HUES64 (cell line): Measurements from ENCODE around the gene SPATA13.

Experiments
- H3K27ac ChIP-seq: 2 replicates; pipeline ENCODE4 v1.7.0; 2013; ENCODE audit warnings: low read depth, low read length, inconsistent platforms
- H3K27me3 ChIP-seq: 2 replicates; pipeline ENCODE4 v1.6.1; 2013; ENCODE audit warnings: mild to moderate bottlenecking, low read length; ENCODE audit not compliant: insufficient read depth
- H3K36me3 ChIP-seq: 2 replicates; pipeline ENCODE4 v1.6.1; 2013; ENCODE audit warnings: mild to moderate bottlenecking, low read length; ENCODE audit not compliant: insufficient read depth
- H3K4me1 ChIP-seq: 2 replicates; pipeline ENCODE4 v1.6.1; 2013; ENCODE audit warnings: mild to moderate bottlenecking, low read length, moderate library complexity; ENCODE audit not compliant: insufficient read depth
- H3K4me3 ChIP-seq: 2 replicates; pipeline ENCODE4 v1.5.1; 2013; ENCODE audit warnings: mild to moderate bottlenecking, low read length, moderate library complexity
- H3K9ac ChIP-seq: 2 replicates; pipeline ENCODE4 v1.6.1; 2013; ENCODE audit warnings: mild to moderate bottlenecking, low read depth, low read length
- H3K9me3 ChIP-seq: 2 replicates; pipeline ENCODE4 v1.6.1; 2013; ENCODE audit warnings: low read depth, low read length; ENCODE audit not compliant: insufficient read depth
- WGBS: fragments of 150-250, 120-280 bp; methylation state at CpG from one replicate; pipeline ENCODE4 v1.1.7; 2013; ENCODE audit warnings: missing lambda C conversion rate; 5-methylcytosine and 5-hydroxymethylcytosine counted together

Gene SPATA13

DNA sequence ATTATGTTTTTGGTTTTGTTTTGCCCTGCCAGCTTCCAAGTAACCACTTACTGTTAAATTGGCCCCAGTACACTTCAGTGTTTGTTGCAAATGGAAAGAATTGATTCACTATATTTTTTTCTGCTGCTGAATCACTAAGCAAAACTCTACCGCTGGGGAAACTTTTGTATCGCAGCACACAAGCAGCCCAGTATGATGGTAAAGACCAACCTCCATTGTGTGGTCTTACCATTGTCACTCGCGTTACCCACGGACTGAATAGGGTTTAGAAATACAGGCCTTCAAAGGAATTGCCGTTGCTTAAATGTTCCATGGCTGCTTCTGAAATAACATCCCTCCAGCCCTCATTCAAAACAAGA lies 7.9 kb downstream of the SPATA13 start:
- Histone ChIP-seq H3K27ac (no peak overlapping the region), H3K27me3 (no peaks in the 10 kb centered on the region), H3K9me3 (no peaks in the 10 kb centered on the region), H3K4me1 (peaks cover 18% of the 10 kb centered on the region), H3K9ac (no peak overlapping the region), H3K36me3 (peaks cover 32% of the 10 kb centered on the region), H3K4me3 (no peak overlapping the region)
- WGBS, result 66% methylated on average over 6 of the region's 6 CpGs

DNA sequence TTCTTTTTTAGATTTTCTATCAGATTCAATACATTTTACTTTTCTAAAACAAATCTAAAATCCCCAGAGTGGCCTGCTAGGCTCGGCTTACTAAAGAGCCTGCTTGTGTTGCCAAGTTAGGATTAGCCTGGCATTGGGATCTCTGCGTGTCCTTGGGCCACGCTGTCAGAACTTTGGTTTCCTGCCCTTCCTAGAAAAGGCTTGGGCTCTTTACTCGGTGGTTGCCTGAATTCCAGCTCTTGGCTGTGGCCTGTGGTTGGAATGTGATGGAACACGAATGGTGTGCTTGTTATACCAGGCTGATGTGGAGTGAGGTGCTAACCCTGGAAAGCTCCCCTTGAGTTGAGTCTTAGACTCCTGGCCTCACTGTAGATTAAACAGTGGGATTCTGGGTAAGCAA lies 8.5 kb downstream of the SPATA13 start:
- H3K9ac ChIP-seq, result no peak overlapping the region
- H3K36me3 ChIP-seq, result peaks cover 32% of the 10 kb centered on the region
- H3K4me1 ChIP-seq, result peaks cover 12% of the 10 kb centered on the region
- no peak overlapping the region for H3K4me3 ChIP-seq
- no peaks in the 10 kb centered on the region for H3K27me3 ChIP-seq
- 92% methylated on average over 5 of the region's 5 CpGs for WGBS
- no peaks in the 10 kb centered on the region for H3K9me3 ChIP-seq
- no peak overlapping the region for H3K27ac ChIP-seq

DNA sequence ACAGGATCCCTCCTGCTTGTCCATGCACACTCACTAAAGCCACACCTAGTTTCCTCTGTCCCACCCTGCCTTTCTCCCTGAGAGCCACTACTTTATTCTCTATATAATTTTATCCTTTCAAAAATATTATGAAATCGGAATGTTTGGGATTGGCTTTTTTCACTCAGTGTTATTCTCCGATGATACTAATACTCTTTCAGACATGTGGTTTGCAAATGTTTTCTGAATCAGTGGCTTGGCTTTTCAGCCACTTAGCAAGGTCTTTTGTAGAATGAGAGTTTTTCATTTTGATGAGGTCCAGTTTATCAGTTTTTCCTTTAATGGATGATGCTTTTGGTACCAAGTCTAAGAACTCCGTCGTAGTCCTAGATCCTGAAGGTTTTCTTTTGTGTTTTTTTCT lies 11.6 kb downstream of the SPATA13 start:
- Histone ChIP-seq H3K27ac (no peak overlapping the region), H3K4me3 (no peak overlapping the region), H3K27me3 (no peaks in the 10 kb centered on the region), H3K36me3 (peaks cover 9% of the 10 kb centered on the region; the same call in 1 of the 2 replicates), H3K4me1 (peaks cover 18% of the 10 kb centered on the region), H3K9me3 (no peaks in the 10 kb centered on the region), H3K9ac (no peak overlapping the region)
- 95% methylated on average over 4 of the region's 4 CpGs for WGBS

DNA sequence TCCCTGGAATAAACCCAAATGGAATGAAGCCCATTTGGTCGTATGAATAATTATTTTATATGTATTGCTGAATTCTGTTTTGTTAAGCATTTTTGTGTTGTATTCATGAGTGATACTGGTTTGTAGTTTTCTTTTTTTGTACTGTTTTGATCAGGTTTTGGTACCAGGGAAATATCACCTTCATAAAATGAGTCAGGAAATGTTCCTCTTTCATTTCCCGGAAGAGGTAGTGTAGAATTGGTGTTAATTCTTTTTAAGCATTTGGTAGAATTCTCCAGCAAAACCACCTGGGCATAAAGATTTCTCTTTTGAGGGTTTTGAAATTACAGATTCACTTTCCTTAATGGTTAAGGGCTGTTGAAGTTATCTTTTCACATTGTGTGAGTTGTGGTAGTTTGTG lies 13.3 kb downstream of the SPATA13 start:
- WGBS, result 78% methylated on average over 2 of the region's 2 CpGs

DNA sequence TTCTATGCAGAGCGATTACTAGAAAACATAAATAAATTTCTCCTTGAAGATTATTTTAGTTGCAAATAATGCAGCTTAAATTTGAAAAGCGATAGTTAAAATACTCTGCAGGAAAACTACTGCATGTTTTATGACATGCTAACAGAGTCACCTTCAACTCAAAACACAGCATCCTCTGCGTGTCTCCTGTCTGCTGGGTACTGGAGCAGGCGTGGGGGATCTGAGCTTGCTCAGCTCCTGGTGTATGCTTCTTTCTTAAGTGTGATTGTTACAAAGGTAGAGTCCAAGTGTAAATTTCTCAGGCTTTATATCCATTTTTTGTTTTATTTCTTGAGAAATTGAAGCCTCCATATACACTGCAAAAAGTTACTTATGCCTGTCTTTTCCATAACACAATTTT lies 15.3 kb downstream of the SPATA13 start:
- 97% methylated on average over 4 of the region's 4 CpGs for WGBS
- 0 out of 2 replicates have a peak, but pooled peaks cover 3% of the 10 kb centered on the region for H3K36me3 ChIP-seq
- no peak overlapping the region for H3K4me3 ChIP-seq
- H3K27ac ChIP-seq, result no peak overlapping the region
- no peaks in the 10 kb centered on the region for H3K9me3 ChIP-seq
- H3K9ac ChIP-seq, result no peak overlapping the region
- no peaks in the 10 kb centered on the region for H3K27me3 ChIP-seq
- H3K4me1 ChIP-seq, result peaks cover 8% of the 10 kb centered on the region

More for the DNA sequence above, 13.3 kb downstream of the SPATA13 start:
- Histone ChIP-seq H3K9me3 (no peaks in the 10 kb centered on the region), H3K4me3 (no peak overlapping the region), H3K4me1 (peaks cover 9% of the 10 kb centered on the region), H3K9ac (no peak overlapping the region), H3K36me3 (0 out of 2 replicates have a peak, but pooled peaks cover 3% of the 10 kb centered on the region), H3K27me3 (no peaks in the 10 kb centered on the region), H3K27ac (no peak overlapping the region)

DNA sequence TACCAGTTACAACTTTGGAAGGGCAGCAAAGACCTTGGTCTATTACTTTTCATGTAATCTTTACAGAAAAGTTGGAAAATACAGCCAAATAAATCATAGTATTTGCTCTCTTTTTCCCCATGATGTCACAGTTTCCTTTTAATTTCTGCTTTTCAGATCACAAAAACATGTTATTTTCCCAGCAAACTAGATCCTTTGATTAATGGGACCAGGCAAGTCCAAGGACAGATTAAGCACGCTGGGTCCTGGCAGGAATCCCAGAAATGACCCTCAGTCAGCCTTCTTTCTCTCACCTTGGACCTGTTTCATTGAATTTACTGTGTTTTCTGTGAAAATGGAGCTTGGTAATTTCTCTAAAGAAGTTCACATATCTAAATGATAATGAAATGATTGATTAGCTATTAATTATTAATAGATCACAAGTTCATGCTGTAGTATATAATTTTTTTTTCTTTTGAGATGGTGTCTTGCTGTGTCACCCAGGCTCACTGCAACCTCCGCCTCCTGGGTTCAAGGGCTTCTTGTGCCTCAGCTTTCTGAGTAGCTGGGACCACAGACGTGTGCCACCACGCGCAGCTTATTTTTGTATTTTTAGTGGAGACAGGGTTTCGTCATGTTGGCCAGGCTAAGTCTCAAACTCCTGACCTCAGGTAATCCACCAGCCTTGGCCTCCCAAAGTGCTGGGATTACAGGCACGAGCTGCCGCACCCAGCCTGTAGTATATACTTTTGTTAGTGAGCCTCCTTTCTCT lies 16.0 kb downstream of the SPATA13 start:
- H3K9me3 ChIP-seq, result no peaks in the 10 kb centered on the region
- no peak overlapping the region for H3K9ac ChIP-seq
- WGBS, result 95% methylated on average over 8 of the region's 8 CpGs
- H3K36me3 ChIP-seq, result no peaks in the 10 kb centered on the region
- no peak overlapping the region for H3K27ac ChIP-seq
- peaks cover 8% of the 10 kb centered on the region for H3K4me1 ChIP-seq
- H3K4me3 ChIP-seq, result no peak overlapping the region
- H3K27me3 ChIP-seq, result no peaks in the 10 kb centered on the region

GRCh38 chr13:24178847-24179485 lies 18.4 kb downstream of the SPATA13 start:
- no peak overlapping the region for H3K27ac ChIP-seq
- WGBS, result 85% methylated on average over 2 of the region's 2 CpGs
- no peaks in the 10 kb centered on the region for H3K9me3 ChIP-seq
- no peak overlapping the region for H3K4me3 ChIP-seq
- H3K36me3 ChIP-seq, result no peaks in the 10 kb centered on the region
- peaks cover 13% of the 10 kb centered on the region for H3K4me1 ChIP-seq
- no peaks in the 10 kb centered on the region for H3K27me3 ChIP-seq
- H3K9ac ChIP-seq, result no peak overlapping the region

DNA sequence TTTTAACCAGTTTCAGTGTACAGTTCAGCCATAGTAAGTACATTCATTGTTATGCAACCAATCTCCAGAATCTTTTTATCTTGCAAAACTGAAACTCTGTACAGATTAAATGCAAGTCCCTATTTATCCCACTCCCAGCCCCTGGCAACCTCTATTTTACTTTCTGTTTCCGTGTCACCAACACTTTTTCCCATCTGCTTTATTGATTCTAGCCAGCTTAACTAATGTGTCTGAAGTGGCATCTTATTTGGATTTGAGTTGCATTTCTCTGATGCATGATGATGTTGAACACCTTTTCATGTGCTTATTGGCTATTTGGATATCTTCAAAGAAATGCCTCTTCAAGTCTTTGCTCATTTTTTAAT lies 18.9 kb downstream of the SPATA13 start:
- Histone ChIP-seq H3K9ac (no peak overlapping the region), H3K4me3 (no peak overlapping the region), H3K4me1 (peaks cover 13% of the 10 kb centered on the region), H3K27ac (no peak overlapping the region), H3K9me3 (no peaks in the 10 kb centered on the region), H3K27me3 (no peaks in the 10 kb centered on the region), H3K36me3 (no peaks in the 10 kb centered on the region)
- 85% methylated on average over 1 of the region's 1 CpG for WGBS

DNA sequence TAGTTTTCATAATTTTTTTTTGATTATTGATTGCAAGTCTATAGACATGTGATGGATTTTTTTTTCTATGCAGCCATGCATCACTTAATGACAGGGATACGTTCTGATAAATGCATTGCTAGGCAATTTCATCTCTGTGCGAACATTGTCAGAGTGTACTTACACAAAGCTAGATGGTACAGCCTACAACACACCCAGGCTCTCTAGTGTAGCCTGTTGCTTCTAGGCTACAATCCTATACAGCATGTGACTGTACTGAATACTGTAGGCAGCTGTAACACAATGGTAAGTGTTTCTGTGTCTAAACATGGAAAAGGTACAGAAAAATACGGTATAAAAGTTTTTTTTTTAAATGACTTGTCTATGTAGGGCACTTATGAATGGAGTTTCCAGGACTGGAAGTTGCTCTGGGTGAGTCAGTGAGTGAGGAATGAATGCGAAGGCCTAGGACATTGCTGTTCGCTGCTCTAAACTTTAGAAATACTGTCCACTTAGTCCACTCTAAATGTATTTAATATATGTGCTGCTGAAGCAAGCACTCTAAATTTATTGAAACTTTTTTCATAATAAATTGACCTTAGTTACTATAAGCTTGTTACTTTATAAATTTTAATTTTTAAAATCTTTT lies 20.3 kb downstream of the SPATA13 start:
- H3K4me1 ChIP-seq, result peaks cover 6% of the 10 kb centered on the region; the same call in 1 of the 2 replicates
- 94% methylated on average over 4 of the region's 5 CpGs for whole genome bisulfite sequencing
- no peak overlapping the region for H3K9ac ChIP-seq
- no peak overlapping the region for H3K27ac ChIP-seq
- no peaks in the 10 kb centered on the region for H3K9me3 ChIP-seq
- no peak overlapping the region for H3K4me3 ChIP-seq
- no peaks in the 10 kb centered on the region for H3K27me3 ChIP-seq
- no peaks in the 10 kb centered on the region for H3K36me3 ChIP-seq

DNA sequence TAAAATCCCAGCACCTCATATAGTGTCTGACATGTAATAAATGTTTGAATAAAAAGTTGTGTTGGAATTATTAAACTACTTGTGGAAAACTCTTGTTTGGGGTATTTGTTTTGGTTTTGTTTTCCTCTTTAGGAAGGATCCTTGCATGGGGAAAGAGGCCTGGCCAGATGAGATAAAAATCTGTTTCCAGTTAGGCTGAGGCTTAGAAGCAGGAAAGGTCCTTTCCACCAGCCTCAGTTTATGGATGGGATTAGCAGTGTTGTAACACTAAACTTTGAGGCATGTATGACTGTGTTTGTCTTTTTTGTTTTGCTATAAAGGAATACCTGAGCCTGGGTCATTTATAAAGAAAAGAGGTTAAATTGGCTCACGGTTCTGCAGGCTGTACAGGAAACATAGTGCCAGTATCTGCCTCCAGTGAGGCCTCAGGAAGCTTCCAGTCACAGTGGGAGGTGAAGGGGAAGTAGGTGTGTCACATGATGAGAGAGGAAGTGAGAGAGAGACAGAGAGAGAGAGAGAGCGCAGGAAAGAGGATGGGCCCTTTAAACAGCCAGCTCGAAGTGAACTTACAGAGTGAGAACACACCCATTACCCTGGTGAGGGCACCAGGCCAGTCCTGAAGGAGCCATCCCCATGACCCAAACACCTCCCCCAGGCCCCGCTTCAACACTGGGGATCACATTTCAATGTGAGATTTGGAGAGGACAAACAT lies 21.6 kb downstream of the SPATA13 start:
- Histone ChIP-seq H3K27ac (no peak overlapping the region), H3K4me3 (no peak overlapping the region), H3K27me3 (no peaks in the 10 kb centered on the region), H3K36me3 (no peaks in the 10 kb centered on the region), H3K9me3 (no peaks in the 10 kb centered on the region), H3K9ac (no peak overlapping the region), H3K4me1 (peaks cover 14% of the 10 kb centered on the region; the same call in 1 of the 2 replicates)
- 91% methylated on average over 4 of the region's 4 CpGs for WGBS

DNA sequence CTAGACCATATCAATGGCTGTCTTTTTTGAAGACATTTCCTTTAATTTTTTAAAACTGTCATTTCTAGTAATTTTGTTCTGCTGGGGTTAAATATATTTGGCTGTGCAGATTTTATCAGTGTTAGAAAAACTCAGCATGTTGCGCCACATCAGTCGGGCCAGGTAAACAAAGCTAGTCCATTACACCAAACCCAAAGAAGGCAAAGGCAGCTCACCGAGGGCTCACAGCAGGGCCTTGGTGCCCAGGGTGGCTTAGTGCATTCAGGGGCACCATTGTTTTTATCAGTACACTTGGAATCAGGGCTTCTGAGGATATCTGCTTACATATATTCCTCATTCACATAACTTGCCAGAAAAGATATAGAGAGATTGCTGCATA lies 22.2 kb downstream of the SPATA13 start:
- Histone ChIP-seq H3K9ac (no peak overlapping the region), H3K9me3 (no peaks in the 10 kb centered on the region), H3K27me3 (no peaks in the 10 kb centered on the region), H3K4me1 (peaks cover 16% of the 10 kb centered on the region; the same call in 1 of the 2 replicates), H3K36me3 (no peaks in the 10 kb centered on the region), H3K4me3 (no peak overlapping the region), H3K27ac (no peak overlapping the region)
- WGBS, result 88% methylated on average over 3 of the region's 3 CpGs
